ENCODE results near the gene ERICH6B.
"Not testable (repeated sequence)": the region's sequence is repeated elsewhere in the genome, so short reads cannot be mapped to it uniquely, and the experiment has no call there.

The ERICH6B gene

DNA sequence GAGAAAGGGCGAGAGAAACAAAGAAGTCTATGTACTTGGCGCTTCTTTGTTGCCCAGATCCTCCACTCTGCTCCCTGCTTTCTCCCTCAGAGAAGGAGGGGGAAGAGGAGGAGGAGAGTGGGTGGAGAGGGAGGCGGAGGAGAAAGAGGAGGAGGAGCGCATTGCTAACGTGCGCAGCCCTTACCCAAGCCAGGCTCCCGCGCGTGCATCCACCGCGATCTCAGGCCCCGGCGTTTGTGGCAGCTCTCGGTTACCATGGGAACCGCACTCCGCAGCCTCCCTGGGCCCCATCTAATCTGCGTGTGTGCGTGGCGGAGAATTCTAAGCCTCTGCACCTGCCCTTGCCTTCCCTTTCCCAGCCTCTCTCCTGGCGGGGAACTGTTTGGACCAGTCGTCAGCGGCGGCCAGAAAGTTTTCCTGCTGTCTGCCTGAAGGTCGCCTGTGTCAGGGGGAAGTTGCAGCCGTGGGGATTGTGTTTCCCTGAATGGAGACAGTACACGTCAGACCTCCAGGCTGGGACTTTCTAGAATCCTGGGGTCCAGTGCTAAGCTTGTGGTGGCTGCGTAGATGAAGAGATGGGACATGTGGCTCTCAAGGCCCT lies at the start of gene ERICH6B:
ERICH6B (minus strand) TSS at position 239 of the 601 bp plus-strand sequence. CDS start 18,734 bp downstream, outside the sequence.
- DNase-seq (ENCODE audit: low spot score), result no peak

DNA sequence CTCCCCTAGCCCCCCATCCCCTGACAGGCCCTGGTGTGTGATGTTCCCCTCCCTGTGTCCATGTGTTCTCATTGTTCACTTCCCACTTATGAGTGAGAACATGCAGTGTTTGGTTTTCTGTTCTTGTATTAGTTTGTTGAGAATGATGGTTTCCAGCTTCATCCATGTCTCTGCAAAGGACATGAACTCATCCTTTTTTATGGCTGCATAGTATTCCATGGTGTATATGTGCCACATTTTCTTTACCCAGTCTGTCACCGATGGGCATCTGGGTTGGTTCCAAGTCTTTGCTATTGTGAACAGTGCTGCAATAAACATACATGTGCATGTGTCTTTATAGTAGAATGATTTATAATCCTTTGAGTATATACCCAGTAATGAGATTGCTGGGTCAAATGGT lies 47.4 kb upstream of the ERICH6B start:
- not testable (repeated sequence) for DNase-seq (ENCODE audit: low spot score)

DNA sequence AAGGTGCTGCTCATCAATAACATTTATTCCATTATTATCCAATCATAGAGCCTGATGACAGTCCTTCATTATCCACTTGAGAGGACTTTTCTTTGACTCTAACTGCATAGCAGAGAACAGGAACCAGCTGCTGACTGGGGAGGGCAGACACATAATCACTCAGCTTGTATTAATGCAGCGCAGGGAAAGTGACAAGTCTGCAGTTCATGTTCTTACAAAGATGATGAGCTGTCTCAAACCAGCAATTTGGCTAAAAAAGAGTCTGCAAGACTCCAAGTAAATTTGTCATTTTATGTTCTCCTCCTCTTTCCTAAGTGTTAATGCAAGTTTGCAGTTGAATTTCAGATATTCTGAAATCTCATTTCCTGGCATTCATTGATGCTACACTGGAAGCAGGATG lies 46.6 kb upstream of the ERICH6B start:
- no peak for DNase-seq (ENCODE audit: low spot score)

DNA sequence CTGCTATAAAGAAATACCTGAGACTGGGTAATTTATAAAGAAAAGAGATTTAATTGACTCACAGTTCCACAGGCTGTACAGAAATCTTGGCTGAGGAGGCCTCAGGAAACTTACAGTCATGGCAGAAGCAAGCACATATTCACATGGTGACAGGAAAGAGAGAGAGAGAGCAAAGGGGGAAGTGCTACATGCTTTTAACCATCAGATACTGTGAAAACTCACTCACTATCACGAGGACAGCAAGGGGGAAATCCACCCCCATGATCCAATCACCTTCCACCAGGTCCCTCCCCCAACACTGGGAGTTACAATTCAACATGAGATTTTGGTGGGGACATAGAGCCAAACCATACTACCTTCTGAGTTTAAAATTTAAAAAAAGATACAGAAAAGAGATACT lies 44.9 kb upstream of the ERICH6B start:
- not testable (repeated sequence) for DNase-seq (ENCODE audit: low spot score)

DNA sequence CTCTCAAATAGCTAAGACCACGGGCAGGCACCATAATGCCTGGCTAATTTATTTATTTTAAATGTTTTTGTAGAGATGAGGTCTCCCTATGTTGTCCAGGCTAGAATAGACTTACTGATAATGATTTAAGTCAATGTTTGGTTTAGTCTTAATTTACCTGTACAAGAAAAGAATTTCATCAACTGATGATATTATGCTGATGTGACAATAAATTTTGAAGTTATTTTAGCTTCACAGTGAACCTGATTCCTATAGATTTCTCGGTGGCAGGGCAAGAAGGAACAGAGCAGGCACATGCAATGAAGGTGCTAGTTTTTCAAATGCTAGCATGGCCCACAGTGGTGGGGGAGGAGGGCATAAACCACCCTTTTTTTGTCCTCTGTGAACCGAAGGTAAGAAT lies 44.0 kb upstream of the ERICH6B start:
- no peak for DNase-seq (ENCODE audit: low spot score)

DNA sequence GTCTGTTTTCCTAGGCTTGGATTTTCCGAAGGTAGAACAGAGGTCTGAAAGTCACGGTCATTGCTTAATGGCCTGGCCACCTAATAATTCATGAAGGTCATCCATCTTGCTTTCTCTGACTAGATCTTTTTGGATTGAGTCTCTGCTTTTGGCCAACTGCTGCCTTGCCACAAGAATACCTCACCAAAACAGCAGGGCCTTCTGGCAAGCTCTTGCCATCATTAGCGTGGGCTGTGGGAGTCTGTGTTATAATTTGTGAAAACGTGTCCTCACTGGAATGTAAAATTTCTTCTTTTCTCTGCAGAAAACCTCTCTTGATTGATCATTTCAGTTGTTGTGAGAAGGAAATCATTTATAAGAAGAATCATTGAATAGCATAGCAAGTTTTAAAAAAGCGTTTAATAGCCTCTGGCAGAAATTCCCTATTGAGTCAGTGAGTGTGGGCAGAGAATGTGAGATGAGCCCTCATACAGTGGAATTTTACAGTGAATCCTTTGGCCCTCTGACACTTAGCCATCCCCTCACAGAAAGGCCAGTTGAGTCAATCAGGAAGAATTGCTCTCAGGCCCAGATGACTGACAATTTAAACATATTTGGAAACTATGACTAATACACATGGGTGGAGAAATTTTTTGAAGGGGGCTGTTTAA lies 43.2 kb upstream of the ERICH6B start:
- no peak for DNase-seq (ENCODE audit: low spot score)

DNA sequence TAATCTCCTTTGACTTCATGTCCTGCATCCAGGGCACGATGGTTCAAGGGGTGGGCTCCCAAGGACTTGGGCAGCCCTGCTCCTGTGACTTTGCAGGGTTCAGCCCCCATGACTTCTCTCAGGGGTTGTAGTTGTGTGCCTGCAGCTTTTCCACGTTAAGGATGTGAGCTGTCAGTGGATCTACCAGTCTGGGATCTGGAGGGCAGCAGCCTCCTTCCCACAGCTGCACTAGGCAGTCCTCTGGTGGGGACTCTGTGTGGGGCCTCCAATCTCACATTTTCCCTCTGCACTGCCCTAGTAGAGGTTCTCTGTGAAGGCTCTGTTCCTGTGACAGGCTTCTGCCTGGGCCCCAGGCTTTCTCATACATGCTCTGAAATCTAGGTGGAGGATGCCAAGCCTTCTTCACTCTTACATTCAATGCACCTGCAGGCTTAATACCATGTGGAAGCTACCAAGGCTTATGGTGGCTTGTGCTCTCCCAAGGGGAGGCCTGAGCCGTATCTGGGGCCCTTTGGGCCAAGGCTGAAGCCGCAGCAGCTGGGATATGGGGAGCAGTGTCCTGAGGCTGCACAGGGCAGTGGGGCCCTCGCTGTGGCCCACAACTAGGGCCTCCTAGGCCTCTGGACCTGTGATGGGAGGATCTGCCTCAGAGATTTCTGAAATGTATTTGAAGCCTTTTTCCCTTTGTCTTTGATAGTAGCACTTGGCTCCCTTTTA lies 39.3 kb upstream of the ERICH6B start:
- no peak for DNase-seq (ENCODE audit: low spot score)

DNA sequence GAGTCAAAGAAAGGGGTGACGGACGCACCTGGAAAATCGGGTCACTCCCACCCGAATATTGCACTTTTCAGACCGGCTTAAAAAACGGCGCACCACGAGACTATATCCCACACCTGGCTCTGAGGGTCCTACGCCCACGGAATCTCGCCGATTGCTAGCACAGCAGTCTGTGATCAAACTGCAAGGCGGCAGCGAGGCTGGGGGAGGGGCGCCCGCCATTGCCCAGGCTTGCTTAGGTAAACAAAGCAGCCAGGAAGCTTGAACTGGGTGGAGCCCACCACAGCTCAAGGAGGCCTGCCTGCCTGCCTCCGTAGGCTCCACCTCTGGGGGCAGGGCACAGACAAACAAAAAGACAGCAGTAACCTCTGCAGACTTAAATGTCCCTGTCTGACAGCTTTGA lies 29.7 kb upstream of the ERICH6B start:
- DNase-seq (ENCODE audit: low spot score), result not testable (repeated sequence)

DNA sequence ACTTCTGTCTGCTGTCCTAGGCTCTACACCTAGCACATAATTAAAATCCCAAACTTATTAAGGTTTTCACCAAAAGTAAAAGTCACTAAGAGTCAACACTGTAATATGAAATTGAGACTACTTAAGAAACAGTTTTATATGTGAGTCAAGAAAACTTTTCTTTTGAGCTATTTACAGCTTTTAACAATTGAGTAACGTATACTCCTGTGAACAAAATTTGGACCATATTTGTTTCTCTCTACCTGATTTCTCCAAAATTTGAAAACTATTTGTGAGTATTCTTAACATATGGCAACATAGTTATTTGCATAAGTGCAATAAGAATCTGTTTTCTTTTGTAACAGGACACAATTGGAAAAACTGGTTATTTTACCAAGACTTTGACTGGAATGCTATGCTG lies 26.6 kb upstream of the ERICH6B start:
- not testable (repeated sequence) for DNase-seq (ENCODE audit: low spot score)

DNA sequence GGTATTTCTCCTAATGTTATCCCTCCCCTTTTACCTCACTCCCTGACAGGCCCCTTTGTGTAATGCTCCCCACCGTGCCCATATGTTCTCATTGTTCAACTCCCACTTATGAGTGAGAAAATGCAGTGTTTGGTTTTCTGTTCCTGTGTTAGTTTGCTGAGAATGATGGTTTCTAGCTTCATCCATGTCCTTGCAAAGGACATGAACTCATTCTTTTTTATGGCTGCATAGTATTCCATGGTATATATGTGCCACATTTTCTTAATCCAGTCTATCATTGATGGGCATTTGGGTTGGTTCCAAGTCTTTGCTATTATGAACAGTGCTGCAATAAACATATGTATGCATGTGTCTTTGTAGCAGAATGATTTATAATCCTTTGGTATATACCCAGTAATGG lies 19.8 kb upstream of the ERICH6B start:
- not testable (repeated sequence) for DNase-seq (ENCODE audit: low spot score)

DNA sequence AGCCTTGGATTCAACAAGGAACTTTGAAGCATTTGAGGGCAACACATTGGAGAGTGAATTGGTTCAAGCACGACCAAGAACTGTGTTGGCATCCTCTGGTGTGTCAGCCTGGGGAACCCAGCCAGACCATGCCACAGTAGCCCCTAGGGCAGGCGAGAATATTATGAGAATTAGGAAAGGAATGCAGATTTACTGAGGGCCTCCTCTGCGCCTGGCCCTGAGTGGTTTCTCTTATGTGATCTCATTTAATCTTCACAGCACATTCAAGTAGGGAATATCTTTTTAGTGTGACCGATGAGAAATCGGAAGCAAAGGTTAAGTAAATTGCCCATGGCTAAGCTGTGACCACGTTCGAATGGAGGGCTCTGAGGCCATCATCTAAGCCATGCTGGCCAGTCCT lies 15.3 kb upstream of the ERICH6B start:
- DNase-seq (ENCODE audit: low spot score), result no peak

DNA sequence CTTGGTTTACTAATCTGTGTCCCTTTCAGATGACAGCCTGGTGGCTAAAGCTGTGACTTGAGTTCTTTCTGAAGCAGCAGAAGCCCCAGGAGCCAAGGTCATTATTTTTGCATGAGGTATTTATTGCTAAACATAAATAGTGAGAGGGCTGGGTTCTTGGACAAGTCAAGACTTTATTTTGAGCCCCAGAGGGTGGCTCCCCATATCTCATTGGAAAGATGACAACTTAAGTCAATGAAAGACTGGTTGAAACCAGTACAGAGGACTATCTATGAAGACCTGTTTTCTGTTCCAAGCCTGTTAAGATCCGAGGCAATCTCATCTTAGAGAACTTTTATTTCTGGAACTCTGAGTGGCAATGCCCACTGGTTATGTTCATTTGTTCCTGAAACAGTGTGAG lies 14.4 kb upstream of the ERICH6B start:
- no peak for DNase-seq (ENCODE audit: low spot score)

DNA sequence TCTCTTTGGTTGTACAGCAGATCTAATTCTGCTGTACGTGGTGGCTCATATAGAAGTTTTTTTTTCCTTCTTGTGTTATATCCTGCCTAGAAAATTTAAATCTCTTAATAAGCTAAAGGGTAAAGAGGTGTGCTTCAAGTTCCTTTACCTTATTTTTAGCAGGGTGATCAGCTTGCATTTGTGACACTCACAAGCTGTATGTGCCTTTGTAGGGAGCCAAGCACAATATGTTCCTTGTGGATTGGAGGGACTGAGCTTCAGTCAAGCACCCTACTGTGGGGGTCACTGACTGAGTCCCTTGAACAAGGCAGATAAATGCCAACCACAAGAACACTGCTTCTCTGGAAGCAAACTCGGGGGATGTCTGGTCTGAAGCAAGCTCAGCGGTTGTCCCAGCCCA lies 12.6 kb upstream of the ERICH6B start:
- DNase-seq (ENCODE audit: low spot score), result no peak

DNA sequence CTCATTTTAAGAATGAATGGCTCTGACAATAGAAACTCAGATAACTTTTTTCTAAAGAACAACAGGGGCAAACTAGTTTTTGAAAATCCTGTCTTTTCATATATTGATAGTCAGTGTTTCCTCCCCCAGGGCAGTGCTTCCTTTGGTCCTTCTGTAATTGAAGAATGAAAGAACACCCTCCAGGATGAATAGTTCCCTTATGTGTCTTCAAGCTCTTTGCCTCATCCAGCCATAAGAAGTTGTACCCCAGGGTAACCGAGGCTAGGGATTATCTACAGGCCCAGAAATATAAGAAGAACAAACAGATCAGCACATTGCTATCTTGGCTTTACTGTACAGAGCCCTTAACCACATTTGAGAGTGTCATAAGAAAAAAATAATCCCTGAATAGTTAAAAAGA lies 12.1 kb upstream of the ERICH6B start:
- DNase-seq (ENCODE audit: low spot score), result no peak

DNA sequence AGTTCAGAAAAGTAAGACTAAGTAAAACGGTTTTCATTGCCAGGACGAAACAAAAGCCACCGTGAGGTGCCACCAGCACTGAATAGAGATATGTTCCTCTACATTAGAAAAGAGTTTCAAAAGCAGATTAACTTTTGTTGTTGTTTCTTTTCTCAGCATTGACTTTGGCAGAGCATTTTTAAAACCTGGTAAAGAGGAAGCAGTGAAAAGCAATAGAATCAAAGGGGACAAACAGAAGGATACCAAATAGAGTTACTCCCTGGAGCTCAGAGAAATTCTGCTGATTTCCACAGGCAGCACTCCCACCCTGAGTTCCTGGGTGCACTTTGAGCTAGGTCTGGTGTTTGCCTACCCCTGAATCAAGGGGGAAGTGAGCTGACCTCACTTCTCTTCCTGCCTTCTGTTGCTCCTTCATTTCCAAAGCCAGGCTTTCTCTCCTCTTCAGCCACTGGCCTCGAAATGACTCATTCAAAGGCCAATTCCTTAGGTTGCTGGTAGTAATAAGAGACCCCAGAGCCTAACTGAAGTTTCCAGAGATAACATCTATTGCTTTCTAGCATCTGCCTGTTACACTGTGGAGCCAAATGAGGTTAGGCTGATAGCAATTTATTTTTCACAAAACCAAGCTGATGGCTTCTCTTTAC lies 11.3 kb upstream of the ERICH6B start:
- DNase-seq (ENCODE audit: low spot score), result no peak

DNA sequence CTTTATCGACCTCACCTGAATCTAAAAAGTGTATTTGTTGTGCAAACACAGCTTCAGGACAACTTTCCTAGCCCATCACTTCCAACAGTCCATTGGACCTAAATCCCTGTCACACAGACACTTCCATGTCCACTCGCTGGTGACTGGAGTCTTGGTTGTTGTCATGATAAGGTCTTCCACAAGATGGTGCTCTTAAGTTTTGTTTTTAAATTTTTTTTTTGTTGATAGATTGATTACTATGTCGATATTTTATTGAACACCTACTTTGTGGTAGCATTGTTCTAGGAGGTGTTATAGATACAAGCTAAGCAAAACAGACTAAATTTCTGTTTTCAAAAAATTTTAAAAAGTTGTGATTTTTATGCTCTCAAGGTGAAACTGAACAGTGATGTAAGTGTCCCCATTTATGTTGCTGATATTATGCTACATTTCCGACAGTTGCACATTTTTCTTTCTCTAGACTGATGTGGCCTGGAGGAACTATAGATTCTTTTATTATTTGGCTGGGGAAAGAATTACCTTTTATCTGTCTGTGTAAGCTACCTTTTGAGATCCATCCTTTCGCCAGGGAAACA lies 8.1 kb upstream of the ERICH6B start:
- no peak for DNase-seq (ENCODE audit: low spot score)

DNA sequence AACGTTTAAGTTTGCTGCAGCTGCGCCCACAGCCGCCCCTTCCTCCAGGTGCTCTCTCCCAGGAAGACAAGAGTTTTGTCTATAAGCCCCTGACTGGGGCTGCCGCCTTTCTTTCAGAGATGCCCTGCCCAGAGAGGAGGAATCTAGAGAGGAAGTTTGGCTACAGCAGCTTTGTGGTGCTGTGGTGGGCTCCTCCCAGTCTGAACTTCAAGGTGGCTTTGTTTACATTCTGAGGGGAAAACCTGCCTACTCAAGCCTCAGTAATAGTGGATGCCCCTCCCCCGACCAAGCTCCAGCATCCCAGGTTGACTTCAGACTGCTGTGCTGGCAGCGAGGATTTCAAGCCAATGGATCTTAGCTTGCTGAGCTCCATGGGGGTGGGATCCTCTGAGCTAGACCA lies 6.4 kb upstream of the ERICH6B start:
- DNase-seq (ENCODE audit: low spot score), result no peak

DNA sequence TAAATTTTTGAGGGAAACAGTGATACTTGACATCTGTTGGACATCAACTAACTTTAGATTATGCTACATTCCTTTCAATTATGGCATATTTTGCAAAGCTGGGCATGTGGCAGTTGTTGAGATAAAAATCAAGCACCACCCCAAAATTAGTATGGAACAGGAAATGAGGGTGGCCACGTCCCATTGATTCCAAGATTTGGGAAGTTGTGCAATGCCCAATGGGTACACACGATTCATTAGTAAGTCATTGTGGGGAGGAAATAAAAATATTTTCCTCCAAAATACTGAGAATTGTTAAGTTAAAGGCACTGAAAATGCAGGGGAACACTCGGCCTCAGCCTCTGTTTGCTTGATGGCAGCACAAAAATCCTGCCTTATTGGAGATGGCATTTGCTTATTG lies 7.6 kb downstream of the ERICH6B start:
- DNase-seq (ENCODE audit: low spot score), result no peak

DNA sequence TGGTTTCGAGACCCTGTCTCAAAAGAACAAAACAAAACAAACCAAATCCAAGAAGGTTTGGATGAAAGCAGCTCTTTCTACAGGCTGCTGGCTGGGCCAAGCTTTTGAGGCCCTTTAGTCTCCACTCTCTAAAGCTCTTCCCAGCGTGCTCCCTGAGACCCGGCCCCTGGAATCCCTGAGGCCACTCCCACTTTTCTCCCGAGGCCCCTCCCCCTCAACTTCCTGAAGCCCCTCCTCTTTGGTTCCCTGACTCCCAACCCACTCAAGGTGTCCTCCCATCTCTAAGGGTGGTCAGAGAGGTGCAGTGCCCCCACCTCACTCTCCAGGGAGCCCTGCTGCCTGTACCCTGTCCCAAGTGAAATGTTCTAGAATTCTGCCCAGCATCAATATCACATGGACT lies 10.6 kb downstream of the ERICH6B start:
- DNase-seq (ENCODE audit: low spot score), result no peak

DNA sequence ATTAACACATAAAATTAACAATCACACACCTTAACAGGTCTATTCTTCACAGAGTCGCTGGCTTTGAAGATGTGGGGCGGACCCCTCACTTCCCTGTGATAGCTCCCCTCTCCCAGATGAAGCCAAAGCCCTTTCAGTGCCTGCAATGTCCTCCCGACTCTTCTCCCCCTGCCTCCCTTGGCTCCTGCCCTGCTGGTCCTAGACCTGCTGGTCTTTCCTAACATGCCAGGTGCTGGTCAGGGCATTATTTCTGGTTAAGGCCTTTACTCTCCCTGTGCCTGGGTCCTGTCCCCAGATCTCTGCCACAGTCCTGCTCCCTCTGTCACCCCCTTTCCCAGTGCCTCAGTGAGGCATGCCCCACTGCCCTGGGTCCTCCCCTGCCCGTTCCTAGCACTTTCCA lies 12.2 kb downstream of the ERICH6B start:
- no peak for DNase-seq (ENCODE audit: low spot score)

DNA sequence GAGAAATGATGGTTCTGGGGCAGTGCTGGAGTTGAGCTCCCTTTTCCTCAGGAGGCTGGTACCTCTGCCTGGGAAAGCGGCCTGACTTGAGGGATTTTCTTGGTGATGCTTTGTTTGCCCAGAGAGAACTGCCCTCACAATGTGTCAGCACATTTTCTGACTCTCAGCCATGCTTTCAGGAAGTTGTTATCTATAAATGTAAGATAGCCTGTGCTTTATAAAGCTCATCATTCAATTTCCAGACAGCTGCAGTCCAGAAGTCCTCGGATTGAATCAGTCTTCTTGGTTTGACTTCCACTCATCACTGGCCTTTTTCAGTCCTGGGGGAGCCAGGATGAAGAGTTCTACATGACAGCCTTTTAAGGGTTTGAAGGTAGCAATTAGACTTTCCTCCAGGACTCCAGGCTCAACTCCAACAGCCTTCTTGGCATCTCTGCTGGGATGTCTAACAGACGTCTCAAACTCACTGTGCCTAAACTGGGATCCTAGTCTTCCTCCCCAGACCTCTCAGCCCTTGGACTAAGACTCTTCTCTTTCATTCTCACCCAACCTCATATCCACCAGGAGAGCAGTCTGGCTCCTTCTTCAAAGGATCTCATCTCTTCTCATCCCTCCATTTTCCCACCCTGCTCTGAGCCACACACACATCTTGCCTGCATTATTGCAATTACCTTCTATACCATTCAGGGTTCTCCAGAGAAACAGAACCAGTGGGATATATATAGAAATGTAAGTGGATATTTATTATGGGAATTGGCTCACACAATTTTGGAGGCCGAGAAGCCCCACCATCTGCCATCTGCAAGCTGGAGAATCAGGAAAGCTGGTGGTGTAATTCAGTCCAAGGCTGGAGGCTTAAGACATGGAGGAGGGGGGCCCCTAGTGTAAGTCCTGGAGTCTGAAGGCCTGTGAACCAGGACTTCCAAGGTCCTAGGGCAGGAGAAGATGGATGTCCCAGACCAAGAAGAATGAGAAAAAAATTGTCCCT lies 13.1 kb downstream of the ERICH6B start:
- DNase-seq (ENCODE audit: low spot score), result no peak
